ENCODE measurements around the gene CD200R1. TPM values are rescaled to one million over a fixed set of nuclear protein-coding genes. Genes with fewer than 3 reads are reported as not detected.

The CD200R1 gene
- total RNA-seq, 1 experiment from 2014 or later, result not detected

- H3K27ac Mint-ChIP-seq, result peak overlapping the region in 1 of 3 experiments; percentile 62; a peak in 1 of 7 replicates
Measured at GRCh38 chr3:112900113-112900512, 74.8 kb downstream of the CD200R1 start.

More at GRCh38 chr3:112900113-112900512, 74.8 kb downstream of the CD200R1 start:
- Histone ChIP-seq H3K9ac (ENCODE audit: extremely low read depth, insufficient read length, low read length) (no peak overlapping the region), H2BK5ac (ENCODE audit: insufficient read length, low read length) (no peak overlapping the region), H4K8ac (replicated peaks; ENCODE audit: insufficient read length, low read depth, low read length) (no peak overlapping the region), H2BK120ac (ENCODE audit: low read depth, low read length, poor library complexity, severe bottlenecking) (no peak overlapping the region), H3K27me3 (ENCODE audit: insufficient read depth, low read length) (no peaks in the 10 kb centered on the region), H3K23me2 (ENCODE audit: insufficient read length, low read depth, low read length, poor library complexity, severe bottlenecking) (no peaks in the 10 kb centered on the region), H4K5ac (ENCODE audit: insufficient read length, low read depth, low read length) (no peak overlapping the region), H3T11ph (ENCODE audit: low read length) (no peak overlapping the region), H4K20me1 (ENCODE audit: control insufficient read depth, insufficient read depth, insufficient read length) (no peaks in the 10 kb centered on the region), H3K79me1 (ENCODE audit: insufficient read depth, low read depth, low read length, poor library complexity, severe bottlenecking) (no peaks in the 10 kb centered on the region), H3K23ac (ENCODE audit: insufficient read length, low read depth, low read length) (no peak overlapping the region), H2BK20ac (ENCODE audit: low read depth, low read length, poor library complexity, severe bottlenecking) (no peak overlapping the region), H3K79me2 (ENCODE audit: insufficient read depth, low read length) (no peaks in the 10 kb centered on the region), H3K4me1 (ENCODE audit: insufficient read depth, low read length) (no peaks in the 10 kb centered on the region; the same call in 1 of the 2 replicates), H3K18ac (ENCODE audit: insufficient read length, low read depth, low read length) (no peak overlapping the region), H2AFZ (ENCODE audit: low read length) (peak overlapping the region; percentile 8), H3K14ac (ENCODE audit: insufficient read depth, low read length) (no peak overlapping the region), H2BK12ac (ENCODE audit: insufficient read length, low read depth, low read length) (no peak overlapping the region), H3K4me2 (ENCODE audit: insufficient read depth, insufficient read length, low read length) (no peak overlapping the region), H3K27ac (ENCODE audit: insufficient read length, low read depth, low read length) (no peak overlapping the region), H2BK15ac (ENCODE audit: low read depth, low read length) (no peak overlapping the region), H3K9me3 (ENCODE audit: control insufficient read depth, low read depth, low read length) (no peaks in the 10 kb centered on the region), H3K4ac (ENCODE audit: low read depth, low read length) (no peak overlapping the region), H3K56ac (ENCODE audit: insufficient read length, low read depth, low read length) (no peak overlapping the region), H4K91ac (ENCODE audit: insufficient read length, low read depth, low read length) (no peak overlapping the region), H2AK5ac (ENCODE audit: insufficient read length, low read length) (no peak overlapping the region)
- H3K36me3 Mint-ChIP-seq (ENCODE audit: insufficient read depth in 1 of 3, low read depth in 3 of 3), result peaks cover 3 to 14% (median 7%) of the 10 kb centered on the region in 3 experiments; a peak in 6 of 7 replicates
- peaks cover 22 to 32% of the 10 kb centered on the region in 2 experiments for H3K4me1 Mint-ChIP-seq
- no peak for DNase-seq
- no CpG with 5 or more reads among the region's 3 CpGs for WGBS (ENCODE audit: extremely low coverage, insufficient read length, low lambda C conversion rate)
- TF ChIP-seq, protein P1, sequence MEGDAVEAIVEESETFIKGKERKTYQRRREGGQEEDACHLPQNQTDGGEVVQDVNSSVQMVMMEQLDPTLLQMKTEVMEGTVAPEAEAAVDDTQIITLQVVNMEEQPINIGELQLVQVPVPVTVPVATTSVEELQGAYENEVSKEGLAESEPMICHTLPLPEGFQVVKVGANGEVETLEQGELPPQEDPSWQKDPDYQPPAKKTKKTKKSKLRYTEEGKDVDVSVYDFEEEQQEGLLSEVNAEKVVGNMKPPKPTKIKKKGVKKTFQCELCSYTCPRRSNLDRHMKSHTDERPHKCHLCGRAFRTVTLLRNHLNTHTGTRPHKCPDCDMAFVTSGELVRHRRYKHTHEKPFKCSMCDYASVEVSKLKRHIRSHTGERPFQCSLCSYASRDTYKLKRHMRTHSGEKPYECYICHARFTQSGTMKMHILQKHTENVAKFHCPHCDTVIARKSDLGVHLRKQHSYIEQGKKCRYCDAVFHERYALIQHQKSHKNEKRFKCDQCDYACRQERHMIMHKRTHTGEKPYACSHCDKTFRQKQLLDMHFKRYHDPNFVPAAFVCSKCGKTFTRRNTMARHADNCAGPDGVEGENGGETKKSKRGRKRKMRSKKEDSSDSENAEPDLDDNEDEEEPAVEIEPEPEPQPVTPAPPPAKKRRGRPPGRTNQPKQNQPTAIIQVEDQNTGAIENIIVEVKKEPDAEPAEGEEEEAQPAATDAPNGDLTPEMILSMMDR (conservative IDR thresholded peaks at IDR 0.05), result no peak
- no peaks in the 10 kb centered on the region for H3K27me3 Mint-ChIP-seq (ENCODE audit: low read depth)
- no peak overlapping the region for H3K4me3 Mint-ChIP-seq
- peaks cover 12 to 13% of the 10 kb centered on the region in 2 experiments for H3K9me3 Mint-ChIP-seq

Data from H9 (cell line).